COLO829 (cell line): ENCODE measurements around the gene DEAF1.

Source experiments
- DNase-seq: peaks from one replicate; pipeline ENCODE4 v3.0.0; 2012; ENCODE audit warnings: low spot score

Gene DEAF1

GRCh38 chr11:643366-643765 is 51.7 kb downstream of the DEAF1 start:
- no peak for DNase-seq

DNA sequence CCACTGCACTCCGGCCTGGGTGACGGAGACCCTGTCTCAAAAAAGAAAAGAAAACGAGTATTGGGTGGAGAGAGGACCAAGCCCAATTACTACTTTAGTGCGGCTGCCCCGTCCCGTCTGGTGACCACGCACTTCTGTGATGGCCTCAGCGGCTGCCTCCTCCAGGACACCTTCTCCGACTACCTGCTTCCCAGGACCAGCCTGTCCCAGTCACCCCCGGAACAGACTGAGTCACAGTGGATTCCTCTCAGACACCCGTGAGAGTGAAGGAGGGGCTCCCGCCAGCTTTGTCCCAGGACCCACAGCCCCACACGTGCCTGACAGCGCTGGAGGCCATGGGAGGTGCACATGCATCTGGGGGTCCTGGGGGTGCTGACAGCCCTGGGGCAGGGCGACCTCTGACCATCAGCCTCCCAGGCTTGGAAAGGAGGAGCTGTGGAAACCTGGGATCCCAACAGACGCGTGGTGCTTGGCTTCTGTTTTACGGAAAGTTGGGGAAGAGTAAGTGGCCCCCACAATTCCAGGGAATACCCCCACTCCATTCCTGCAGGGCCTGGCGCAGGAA is 53.1 kb downstream of the DEAF1 start:
- no peak for DNase-seq

DNA sequence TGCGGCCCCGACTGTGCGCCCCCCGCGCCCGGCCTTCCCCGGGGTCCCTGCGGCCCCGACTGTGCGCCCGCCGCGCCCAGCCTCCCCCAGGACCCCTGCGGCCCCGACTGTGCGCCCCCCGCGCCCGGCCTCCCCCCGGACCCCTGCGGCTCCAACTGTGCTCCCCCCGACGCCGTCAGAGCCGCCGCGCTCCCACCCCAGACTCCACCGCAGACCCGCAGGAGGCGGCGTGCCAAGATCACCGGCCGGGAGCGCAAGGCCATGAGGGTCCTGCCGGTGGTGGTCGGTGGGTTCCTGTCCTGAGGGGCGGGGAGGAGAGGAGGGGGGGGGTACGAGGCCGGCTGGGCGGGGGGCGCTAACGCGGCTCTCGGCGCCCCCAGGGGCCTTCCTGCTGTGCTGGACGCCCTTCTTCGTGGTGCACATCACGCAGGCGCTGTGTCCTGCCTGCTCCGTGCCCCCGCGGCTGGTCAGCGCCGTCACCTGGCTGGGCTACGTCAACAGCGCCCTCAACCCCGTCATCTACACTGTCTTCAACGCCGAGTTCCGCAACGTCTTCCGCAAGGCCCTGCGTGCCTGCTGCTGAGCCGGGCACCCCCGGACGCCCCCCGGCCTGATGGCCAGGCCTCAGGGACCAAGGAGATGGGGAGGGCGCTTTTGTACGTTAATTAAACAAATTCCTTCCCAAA is 54.9 kb downstream of the DEAF1 start:
- no peak for DNase-seq

DNA sequence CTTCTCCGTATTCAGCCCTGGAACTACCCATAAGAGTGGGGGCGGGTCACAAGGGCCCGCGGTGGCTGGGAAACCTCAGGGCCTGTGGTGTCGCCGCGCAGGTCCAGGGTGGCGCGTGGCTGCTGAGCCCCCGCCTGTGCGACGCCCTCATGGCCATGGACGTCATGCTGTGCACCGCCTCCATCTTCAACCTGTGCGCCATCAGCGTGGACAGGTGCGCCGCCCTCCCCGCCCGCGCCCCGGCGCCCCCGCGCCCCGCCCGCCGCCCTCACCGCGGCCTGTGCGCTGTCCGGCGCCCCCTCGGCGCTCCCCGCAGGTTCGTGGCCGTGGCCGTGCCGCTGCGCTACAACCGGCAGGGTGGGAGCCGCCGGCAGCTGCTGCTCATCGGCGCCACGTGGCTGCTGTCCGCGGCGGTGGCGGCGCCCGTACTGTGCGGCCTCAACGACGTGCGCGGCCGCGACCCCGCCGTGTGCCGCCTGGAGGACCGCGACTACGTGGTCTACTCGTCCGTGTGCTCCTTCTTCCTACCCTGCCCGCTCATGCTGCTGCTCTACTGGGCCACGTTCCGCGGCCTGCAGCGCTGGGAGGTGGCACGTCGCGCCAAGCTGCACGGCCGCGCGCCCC is 55.6 kb downstream of the DEAF1 start:
- DNase-seq: no peak

DNA sequence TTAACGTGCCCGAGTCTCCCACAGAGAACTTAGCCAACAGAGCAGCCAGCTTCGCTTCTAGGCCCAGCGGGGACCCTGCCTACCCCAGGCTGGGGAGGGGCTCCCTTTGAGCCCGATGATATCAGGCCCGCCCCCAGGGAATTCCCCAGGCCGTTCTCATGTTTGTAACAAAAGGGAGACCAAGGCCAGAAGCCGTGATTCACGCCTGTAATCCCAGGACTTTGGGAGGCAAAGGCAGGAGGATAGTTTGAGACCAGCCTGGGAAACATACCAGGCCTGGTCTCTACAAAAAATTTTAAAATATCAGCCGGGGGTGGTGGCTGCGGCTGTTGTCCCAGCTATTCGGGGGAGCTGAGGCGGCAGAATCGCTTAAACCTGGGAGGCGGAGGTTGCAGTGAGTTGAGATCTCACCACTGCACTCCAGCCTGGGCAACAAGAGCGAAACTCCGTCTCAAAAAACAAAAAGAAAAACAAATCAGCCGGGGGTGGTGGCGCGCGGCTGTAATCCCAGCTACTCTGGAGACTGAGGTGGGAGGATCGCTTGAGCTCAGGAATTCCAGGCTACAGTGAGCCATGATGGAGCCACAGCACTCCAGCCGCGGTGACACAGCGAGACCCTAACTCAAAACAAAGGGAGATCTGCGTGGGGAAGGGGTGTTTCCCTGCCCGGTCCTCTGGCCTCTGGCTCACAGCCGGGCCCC is 56.2 kb downstream of the DEAF1 start:
- DNase-seq: no peak

DNA sequence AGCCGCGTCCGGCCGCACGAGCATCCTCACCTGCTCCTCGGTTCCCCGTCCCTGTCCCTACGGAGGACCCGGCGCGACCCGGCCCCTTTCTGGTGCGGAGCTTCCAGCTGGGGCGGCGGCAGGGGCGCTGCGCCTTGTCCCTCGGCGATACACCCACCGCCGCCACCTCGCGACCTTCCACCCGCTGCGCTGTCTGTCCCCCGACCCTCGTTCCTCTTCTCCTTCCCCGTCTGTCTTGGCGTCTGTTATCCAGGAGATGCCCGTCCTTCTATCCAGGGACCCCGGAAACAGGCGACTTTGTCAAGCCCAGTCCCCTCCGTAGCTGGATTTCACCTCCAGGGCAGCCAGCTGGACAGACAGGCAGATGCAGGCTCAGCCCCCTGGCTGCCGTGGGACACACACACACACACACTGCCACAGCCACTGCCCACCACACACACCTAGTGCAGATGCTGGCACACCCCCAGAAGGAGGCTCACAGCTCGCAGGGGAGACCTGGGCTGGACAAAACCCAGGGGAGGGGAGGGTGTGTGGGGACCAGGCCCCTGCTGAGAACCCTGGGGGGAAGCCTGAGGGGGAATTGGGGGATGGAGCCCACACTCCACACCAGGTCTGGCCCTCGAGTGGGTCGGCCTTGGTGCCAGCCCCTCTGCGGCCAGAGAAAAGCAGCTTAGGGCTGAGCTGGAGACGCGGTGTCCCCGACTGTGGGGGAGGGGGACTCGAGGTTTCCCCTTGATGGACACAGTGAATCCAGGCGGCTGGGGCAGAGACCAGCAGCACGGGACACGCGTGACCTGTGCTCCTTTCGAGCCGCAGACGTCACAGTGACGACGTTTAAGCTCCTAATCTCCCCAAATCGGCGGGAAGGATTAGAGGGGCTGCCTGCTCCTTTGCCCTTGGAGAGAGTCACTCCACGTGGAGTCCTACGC is 57.2 kb downstream of the DEAF1 start:
- no peak for DNase-seq

GRCh38 chr11:637333-637592 is 57.8 kb downstream of the DEAF1 start:
- no peak for DNase-seq

DNA sequence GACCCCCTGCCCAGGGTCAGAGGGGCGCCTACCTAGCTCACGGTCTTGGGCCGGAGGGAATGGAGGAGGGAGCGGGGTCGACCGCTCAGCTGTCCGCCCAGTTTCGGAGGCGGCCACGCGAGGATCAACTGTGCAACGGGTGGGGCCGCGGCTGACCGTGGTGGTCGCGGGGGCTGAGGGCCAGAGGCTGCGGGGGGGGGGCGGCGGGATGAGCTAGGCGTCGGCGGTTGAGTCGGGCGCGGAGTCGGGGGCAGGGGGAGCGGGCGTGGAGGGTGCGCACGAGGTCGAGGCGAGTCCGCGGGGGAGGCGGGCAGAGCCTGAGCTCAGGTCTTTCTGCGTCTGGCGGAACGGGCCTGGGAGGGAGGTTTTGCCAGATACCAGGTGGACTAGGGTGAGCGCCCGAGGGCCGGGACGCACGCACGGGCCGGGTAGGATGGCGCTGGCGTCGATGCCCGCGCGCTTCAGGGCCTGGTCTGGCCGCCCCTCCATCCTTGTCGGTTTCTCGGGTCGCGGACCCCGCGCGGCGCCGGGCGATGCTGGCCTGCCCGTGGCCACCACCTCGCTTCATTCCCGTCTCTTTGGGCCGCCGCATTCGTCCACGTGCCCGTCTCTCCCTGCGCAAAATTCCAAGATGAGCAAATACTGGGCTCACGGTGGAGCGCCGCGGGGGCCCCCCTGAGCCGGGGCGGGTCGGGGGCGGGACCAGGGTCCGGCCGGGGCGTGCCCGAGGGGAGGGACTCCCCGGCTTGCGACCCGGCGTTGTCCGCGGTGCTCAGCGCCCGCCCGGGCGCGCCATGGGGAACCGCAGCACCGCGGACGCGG is 58.3 kb downstream of the DEAF1 start, which contains the start of gene DRD4:
Gene DRD4, plus strand, starts transcription at position 759 of the 822 bp plus-strand sequence. Its CDS starts 36 bp downstream, at position 795.
- DNase-seq: no peak

DNA sequence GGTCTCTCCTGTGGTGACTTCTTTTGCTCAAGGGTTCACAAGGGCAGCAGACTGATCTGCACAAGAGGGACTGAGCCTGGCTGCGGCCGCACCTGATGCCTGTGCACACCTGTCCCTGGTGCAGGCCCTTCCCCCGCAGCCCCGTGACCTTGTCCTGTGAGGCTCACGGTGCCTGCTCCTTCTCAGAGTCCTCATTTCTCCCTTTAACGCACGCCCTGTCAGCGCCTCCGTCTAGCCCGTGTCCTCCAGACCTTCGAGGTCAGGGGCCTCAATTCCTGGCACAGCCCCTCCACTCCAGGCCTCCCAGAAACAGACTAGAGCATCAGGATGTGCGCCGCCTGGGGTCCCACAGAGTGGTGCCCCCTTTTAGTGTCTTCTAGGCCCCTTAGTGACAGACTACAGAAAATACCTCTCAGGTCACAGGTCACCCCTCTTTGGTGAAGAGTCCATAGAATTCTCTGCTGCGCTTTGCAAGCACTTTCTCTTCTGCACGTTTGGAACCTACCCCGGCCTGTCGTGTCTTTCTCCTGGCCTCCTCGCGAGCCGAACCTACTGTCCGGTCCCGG is 59.0 kb downstream of the DEAF1 start:
- no peak for DNase-seq

DNA sequence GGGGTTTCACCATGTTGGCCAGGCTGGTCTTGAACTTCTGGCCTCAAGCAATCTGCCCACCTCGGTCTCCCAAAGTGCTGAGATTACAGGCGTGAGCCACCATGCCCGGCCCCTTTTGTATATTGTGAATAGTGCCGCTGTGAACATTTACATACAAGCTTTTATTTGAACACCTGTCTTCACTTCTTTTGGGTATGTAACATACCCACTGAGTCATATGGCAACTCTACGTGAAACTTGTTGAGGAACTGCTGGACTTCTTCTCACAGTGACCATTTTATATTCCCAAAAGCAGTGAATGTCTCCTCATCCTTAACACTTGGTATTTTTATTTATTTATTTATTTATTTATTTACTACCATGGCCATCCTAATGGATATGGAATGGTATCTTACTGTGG is 64.2 kb downstream of the DEAF1 start:
- DNase-seq: no peak

- DNase-seq: no peak
These were observed 65.8 kb downstream of the DEAF1 start for GRCh38 chr11:629237-629583.

GRCh38 chr11:628056-628455 is 67.0 kb downstream of the DEAF1 start:
- no peak for DNase-seq

DNA sequence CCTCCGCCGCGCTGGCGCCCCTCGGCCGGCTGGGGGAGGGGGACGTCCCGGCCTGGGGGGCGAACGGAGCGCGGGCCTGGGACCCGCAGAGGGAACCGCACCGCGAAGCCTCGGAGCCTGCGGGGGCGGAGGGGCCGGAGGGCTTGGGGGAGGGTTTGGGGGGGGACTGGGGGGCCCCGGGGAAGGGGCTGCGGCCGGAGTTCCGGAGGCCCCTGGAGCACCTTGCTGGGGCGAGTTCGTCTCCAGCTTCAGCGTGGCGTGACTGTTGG is 67.8 kb downstream of the DEAF1 start:
- DNase-seq: no peak

DNA sequence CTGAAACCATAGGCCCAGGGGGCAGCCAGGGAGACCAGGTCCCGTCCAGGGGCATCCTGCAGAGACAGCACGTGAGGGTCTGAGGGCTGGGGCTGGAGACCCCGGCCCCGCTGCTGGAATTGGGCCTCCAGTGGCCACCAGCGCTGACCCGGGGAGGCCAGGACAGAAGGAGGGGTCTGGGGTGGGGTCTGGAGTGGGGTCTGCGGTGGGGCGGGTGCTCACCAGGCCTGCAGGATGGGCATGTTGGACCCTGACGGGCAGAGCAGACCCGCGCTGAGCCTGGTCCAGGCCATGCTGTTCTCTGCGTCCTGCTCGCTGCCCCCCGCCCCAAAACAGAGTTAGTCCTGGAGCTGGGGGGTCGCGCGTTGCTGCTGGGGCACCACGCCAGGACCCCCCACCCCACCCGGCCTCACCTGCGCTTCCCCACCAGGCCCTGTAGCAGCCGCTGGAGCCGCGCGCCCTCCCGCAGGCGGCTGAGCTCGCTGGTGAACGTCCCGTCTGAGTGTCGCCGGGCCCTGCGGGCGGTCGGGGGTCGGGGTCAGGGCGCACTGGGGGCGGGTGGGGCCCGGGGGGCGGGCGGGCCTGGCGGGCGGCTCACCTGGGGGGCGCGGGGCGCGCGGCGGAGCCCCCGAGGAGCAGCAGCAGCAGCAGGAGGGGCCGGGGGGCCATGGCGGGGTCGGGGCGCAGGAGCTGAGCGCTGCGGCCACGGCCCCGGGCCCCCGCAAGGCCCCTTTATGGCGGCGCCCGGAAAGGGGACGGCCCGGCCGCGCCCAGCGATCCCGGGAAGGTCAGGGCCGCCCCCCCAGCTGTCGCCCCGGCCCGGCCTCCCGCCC is 68.3 kb downstream of the DEAF1 start, which contains the start of gene SCT:
Gene SCT, minus strand, starts transcription at position 707 of the 833 bp plus-strand sequence. Its CDS starts 38 bp downstream, at position 669.
- DNase-seq: no peak

DNA sequence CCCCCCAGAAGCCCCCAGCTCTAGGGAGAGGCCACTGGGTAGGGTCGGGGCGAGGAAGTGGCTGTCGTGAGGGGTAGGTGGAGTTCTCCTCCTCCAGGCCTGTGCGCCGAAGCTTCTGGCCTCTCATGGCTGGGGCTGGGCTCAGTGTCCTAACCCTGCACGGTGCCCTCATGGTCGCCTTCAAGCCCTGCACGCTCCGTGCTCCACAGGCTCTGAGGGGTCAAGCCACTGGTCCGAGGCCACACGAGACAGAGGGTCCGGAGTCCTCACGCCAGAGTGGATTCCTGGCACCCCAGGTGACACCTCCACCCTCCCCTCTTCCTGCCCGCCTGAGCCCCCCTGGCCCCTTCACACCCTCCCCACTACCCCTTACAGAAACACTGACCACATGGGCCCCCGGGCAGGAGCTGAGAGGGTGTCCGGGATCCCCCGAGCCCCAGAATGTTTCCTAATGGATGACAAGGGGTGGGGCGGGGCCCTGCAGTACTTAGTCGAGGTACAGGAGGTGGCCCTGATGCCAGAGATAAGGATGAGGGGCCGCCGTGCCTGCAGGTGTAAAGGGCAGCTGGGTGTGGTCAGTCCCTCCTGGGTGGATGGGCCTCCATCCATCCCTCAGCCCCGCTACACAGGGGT is 69.3 kb downstream of the DEAF1 start:
- DNase-seq: no peak

DNA sequence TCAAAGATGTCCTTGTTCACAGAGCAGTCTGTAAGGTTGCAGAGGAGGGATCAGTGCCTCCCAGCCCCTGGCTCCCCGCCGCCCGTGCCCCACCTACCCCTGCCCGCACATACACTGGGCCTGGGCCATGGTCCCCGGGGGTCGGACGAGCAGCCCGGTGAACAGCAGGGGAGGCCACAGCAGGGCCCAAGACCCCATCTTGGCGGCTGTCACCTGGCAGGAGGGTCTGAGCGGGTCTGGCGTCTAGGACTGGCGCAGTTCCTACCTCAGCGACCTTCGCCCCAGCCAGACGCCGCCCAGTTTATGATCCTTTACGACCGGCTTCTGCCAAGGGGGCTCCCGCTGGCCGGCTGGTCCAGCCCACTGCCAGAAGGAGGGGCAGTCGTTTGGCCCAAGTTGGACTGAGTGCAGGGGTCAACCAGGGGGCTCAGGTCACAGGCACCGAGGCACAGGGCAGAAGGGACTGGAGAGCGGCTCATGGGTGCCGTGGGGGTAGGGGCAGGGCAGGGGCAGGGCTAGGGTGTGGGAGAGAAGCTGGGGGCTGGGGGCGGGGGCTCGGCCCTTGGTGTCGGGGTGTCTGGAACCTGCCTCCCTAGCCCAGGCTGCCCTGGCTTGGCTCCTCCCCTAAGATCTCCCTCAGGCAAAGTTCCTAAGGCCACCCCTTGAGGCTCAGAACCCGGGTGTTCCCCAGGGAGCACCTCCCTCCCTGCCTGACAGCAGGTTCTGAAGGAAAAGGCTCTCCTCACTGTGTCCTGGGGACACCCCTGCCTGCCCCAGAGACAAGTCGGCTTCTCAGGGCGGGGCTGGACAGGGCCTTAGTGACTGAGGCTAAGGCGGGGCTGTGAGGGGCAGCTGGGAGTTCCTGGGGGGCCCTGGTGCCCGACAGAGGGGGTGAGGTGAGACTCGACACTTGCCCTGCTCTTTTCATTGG is 70.1 kb downstream of the DEAF1 start, which contains the start of gene CDHR5:
Gene CDHR5, minus strand, starts transcription at position 251 of the 931 bp plus-strand sequence. Its CDS starts 53 bp downstream, at position 198.
- no peak for DNase-seq

DNA sequence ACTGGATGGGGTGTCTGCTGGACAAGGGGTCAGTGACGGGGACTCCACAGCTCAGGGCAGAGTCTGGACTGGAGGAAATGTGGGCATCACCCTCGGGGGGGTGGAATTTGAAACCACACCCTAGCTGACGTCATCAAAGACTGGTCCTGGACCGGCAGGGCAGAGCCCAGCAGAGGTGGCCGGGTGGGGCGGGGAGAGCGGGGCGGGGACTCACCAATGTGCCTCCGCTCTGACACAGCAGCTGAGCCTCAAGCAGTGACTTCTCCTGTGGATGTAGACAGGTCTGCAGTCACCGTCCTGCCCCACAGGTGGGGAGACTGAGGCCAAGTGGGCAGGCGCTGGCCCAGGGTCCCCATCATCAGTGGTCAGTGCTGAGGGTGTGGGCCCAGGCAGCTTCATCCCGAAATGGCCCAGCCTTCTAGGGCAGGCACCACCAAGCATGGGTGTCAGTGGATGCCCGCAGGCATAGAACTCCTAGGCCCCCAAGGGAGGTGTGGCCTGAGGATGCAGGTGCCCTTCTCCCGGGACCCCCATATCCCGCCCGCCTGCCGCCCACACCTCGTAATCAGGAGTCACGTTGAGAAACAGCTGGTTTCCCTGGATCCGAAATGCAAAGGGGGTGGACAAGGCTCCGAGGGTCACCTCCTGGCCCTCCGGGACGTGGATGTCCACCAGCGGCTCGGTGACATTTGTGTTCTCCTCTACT is 70.9 kb downstream of the DEAF1 start:
- no peak for DNase-seq

DNA sequence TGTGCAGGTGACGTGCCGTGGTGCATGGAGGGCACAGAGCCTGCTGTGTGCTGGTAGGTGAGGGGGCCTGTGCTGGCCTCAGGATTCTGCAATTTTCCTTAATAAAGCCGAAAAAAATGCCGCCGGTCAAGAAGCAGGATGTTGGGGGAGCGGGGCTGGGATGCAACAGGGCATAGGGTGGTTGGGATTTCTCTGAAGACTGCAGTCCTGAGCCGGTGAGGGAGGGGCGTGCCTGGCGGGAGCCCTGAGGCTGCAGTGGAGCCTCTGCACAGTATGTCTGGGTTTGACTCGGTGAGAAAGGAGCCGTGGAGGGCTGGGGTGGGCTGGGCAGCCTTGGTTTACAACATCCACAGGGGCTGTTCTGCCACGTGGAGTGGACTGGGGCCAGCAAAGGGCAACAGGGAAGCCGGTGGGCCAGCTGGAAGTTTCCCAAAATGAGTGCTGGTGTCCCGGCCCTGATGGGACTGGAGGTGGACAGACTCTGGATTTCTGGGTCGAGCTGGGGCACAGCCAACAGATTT is 71.6 kb downstream of the DEAF1 start:
- DNase-seq: no peak
